WTC11 (cell line): ENCODE data around the gene TUBGCP2. TPM values are rescaled to one million over a fixed set of nuclear protein-coding genes. Genes with fewer than 3 reads are reported as not detected.

Experiments used
- ATAC-seq: fragments of 200-7000 bp; cut with Tn5 transposase; 2 replicates; pipeline ENCODE4 v1.10.0; 2021; ENCODE audit warnings: mild to moderate bottlenecking, moderate library complexity
- CTCF ChIA-PET: fragments of 300-600 bp; sonication (Branson Sonifier 250); formaldehyde crosslinking; loops from one replicate; lab custom pipeline; 2021; ENCODE audit warnings: antibody characterized with exemption; lab: Charles Lee
- POLR2A ChIA-PET: fragments of 350-600 bp; sonication (Branson Sonifier 250); formaldehyde crosslinking; loops from one replicate; lab custom pipeline; 2021; ENCODE audit warnings: antibody characterized with exemption; lab: Charles Lee
- DNase-seq: peaks from one replicate; pipeline ENCODE4 v3.0.0; 2021; ENCODE audit warnings: low spot score
- H3K27ac Mint-ChIP-seq: 2 replicates; pipeline ENCODE4 v1.8.0; 2021; ENCODE audit warnings: mixed read lengths
- H3K27me3 Mint-ChIP-seq: 2 replicates; pipeline ENCODE4 v1.8.0; 2021; ENCODE audit warnings: low read depth, mild to moderate bottlenecking, moderate library complexity, mixed read lengths
- H3K36me3 Mint-ChIP-seq: 2 replicates; pipeline ENCODE4 v1.8.0; 2021; ENCODE audit warnings: mixed read lengths
- H3K4me1 Mint-ChIP-seq: 2 replicates; pipeline ENCODE4 v1.8.0; 2022; ENCODE audit warnings: mixed read lengths
- H3K4me3 Mint-ChIP-seq: 2 replicates; pipeline ENCODE4 v1.8.0; 2021; ENCODE audit warnings: mild to moderate bottlenecking, moderate library complexity, mixed read lengths
- H3K9me3 Mint-ChIP-seq: 2 replicates; pipeline ENCODE4 v1.8.0; 2021; ENCODE audit warnings: mixed read lengths
- ARID4B ChIP-seq: sonication (generic); formaldehyde crosslinking; IDR thresholded peaks from 2 replicates; pipeline ENCODE4 v1.8.0; 2023; ENCODE audit warnings: missing genetic modification reagents, mild to moderate bottlenecking, borderline replicate concordance
- ATF2 ChIP-seq: sonication (generic); formaldehyde crosslinking; IDR thresholded peaks from 2 replicates; pipeline ENCODE4 v1.8.1; 2022; ENCODE audit warnings: low read depth, missing genetic modification reagents, borderline replicate concordance
- CTCF ChIP-seq: fragments of 200-600 bp; IDR thresholded peaks from 2 replicates; pipeline ENCODE4 v1.8.0; 2022; ENCODE audit warnings: antibody characterized with exemption
- E2F1 ChIP-seq: sonication (generic); formaldehyde crosslinking; IDR thresholded peaks from 2 replicates; pipeline ENCODE4 v1.8.0; 2022; ENCODE audit warnings: mild to moderate bottlenecking, missing genetic modification reagents
- EMX1 ChIP-seq: fragments of 250-450 bp; sonication (Bioruptor Pico); IDR thresholded peaks from 2 replicates; pipeline ENCODE4 v1.8.0; 2021; ENCODE audit warnings: mild to moderate bottlenecking
- ESRRA ChIP-seq: sonication (generic); formaldehyde crosslinking; IDR thresholded peaks from 2 replicates; pipeline ENCODE4 v1.8.1; 2022; ENCODE audit warnings: mild to moderate bottlenecking, missing genetic modification reagents, borderline replicate concordance
- MAX ChIP-seq: sonication (generic); formaldehyde crosslinking; IDR thresholded peaks from 2 replicates; pipeline ENCODE4 v1.8.0; 2022; ENCODE audit warnings: mild to moderate bottlenecking, missing genetic modification reagents
- MLX ChIP-seq: sonication (generic); formaldehyde crosslinking; IDR thresholded peaks from 2 replicates; pipeline ENCODE4 v1.8.1; 2023; ENCODE audit warnings: mild to moderate bottlenecking, missing genetic modification reagents, moderate library complexity
- NFYB ChIP-seq: sonication (generic); formaldehyde crosslinking; conservative IDR thresholded peaks from 2 replicates; pipeline ENCODE4 v1.8.0; 2022; ENCODE audit warnings: low read depth, missing genetic modification reagents
- NR2C2 ChIP-seq: sonication (generic); formaldehyde crosslinking; IDR thresholded peaks from 2 replicates; pipeline ENCODE4 v1.8.0; 2022; ENCODE audit warnings: mild to moderate bottlenecking, missing genetic modification reagents
- PRRX2 ChIP-seq: fragments of 250-450 bp; sonication (Bioruptor Pico); IDR thresholded peaks from 2 replicates; pipeline ENCODE4 v1.8.0; 2021; ENCODE audit warnings: mild to moderate bottlenecking
- RELA ChIP-seq: sonication (generic); formaldehyde crosslinking; IDR thresholded peaks from 2 replicates; pipeline ENCODE4 v1.8.1; 2022; ENCODE audit warnings: missing genetic modification reagents, mild to moderate bottlenecking, borderline replicate concordance
- SMAD3 ChIP-seq: sonication (generic); formaldehyde crosslinking; IDR thresholded peaks from 2 replicates; pipeline ENCODE4 v1.8.0; 2022; ENCODE audit warnings: missing genetic modification reagents, mild to moderate bottlenecking, borderline replicate concordance
- USF1 ChIP-seq: sonication (generic); formaldehyde crosslinking; IDR thresholded peaks from 2 replicates; pipeline ENCODE4 v1.8.0; 2022; ENCODE audit warnings: mild to moderate bottlenecking, missing genetic modification reagents
- USF2 ChIP-seq: sonication (generic); formaldehyde crosslinking; IDR thresholded peaks from 2 replicates; pipeline ENCODE4 v1.8.1; 2023; ENCODE audit warnings: mild to moderate bottlenecking, missing genetic modification reagents, moderate library complexity
- ZNF232 ChIP-seq: sonication (generic); formaldehyde crosslinking; IDR thresholded peaks from 2 replicates; pipeline ENCODE4 v1.8.0; 2022; ENCODE audit warnings: mild to moderate bottlenecking, missing genetic modification reagents
- ZNF281 ChIP-seq: sonication (generic); formaldehyde crosslinking; IDR thresholded peaks from 2 replicates; pipeline ENCODE4 v1.8.0; 2023; ENCODE audit warnings: mild to moderate bottlenecking, missing genetic modification reagents
- total RNA-seq: library from RNA; stranded (reverse); gene quantifications from 3 replicates; pipeline ENCODE4 v1.2.3, GENCODE V29; 2021

Gene TUBGCP2
- total RNA-seq, 1 experiment from 2014 or later, result 62.5 TPM

GRCh38 chr10:133355991-133356390 lies 47.3 kb upstream of the TUBGCP2 start (continued):
- TF ChIP-seq ARID4B (CRISPR knock-in tag), result no peak
- no peak for TF ChIP-seq CTCF
- no peak for TF ChIP-seq NR2C2 (CRISPR knock-in tag)
- no peak for TF ChIP-seq E2F1
- TF ChIP-seq MLX, result no peak
- no peak for TF ChIP-seq USF1 (CRISPR knock-in tag)
- TF ChIP-seq NFYB (CRISPR knock-in tag), result no peak
- no peak for TF ChIP-seq EMX1
- TF ChIP-seq ZNF281 (CRISPR knock-in tag), result no peak

- no peaks in the 10 kb centered on the region for H3K36me3 Mint-ChIP-seq
- no peak for DNase-seq
- H3K9me3 Mint-ChIP-seq, result no peaks in the 10 kb centered on the region
- ATAC-seq, result no peak
- no peak overlapping the region for H3K4me3 Mint-ChIP-seq
- ChIA-PET POLR2A (no interaction called here), CTCF (interaction anchor here (1.3 kb wide), 1 partner anchor 25 kb away, joined by 3 read pairs; no protein-coding TSS in a partner anchor)
- H3K4me1 Mint-ChIP-seq, result no peaks in the 10 kb centered on the region
- no peak overlapping the region for H3K27ac Mint-ChIP-seq
- H3K27me3 Mint-ChIP-seq, result peaks cover 5% of the 10 kb centered on the region
- TF ChIP-seq ZNF232 (CRISPR knock-in tag) (no peak), MAX (no peak), PRRX2 (CRISPR knock-in tag) (no peak), ATF2 (CRISPR knock-in tag) (no peak), SMAD3 (no peak), USF2 (CRISPR knock-in tag) (no peak), CTCF (no peak), RELA (CRISPR knock-in tag) (no peak), ESRRA (CRISPR knock-in tag) (no peak)
Observed at GRCh38 chr10:133355266-133355665, 46.6 kb upstream of the TUBGCP2 start.
